Panc1 (cell line): Measurements from ENCODE around the gene NFU1. TPM values are rescaled to one million over a fixed set of nuclear protein-coding genes. Genes with fewer than 3 reads are reported as not detected.

Source experiments
- ATAC-seq: fragments of 200-7000 bp; cut with Tn5 transposase; 2 replicates; pipeline ENCODE4 v1.9.1; 2020; ENCODE audit warnings: mild to moderate bottlenecking, moderate library complexity
- BruUV-seq: library from RNA; stranded (reverse); fragments of 400-500 nt; replicated peaks from 2 replicates; lab custom pipeline; 2021; lab: Mats Ljungman, UMichigan
- CTCF ChIA-PET: fragments of 300-600 bp; sonication (Branson Sonifier 250); formaldehyde crosslinking; loops from one replicate; lab custom pipeline; 2022; ENCODE audit warnings: antibody characterized with exemption; lab: Charles Lee
- POLR2A ChIA-PET: fragments of 300-600 bp; sonication (Branson Sonifier 250); formaldehyde crosslinking; loops from one replicate; lab custom pipeline; 2022; ENCODE audit warnings: antibody characterized with exemption; lab: Charles Lee
- DNase-seq: peaks from one replicate; pipeline ENCODE4 v3.0.0-alpha.2; 2010; ENCODE audit warnings: low read depth, low spot score
- H3K27ac ChIP-seq: 2 replicates; pipeline ENCODE4 v1.5.1; 2011; ENCODE audit warnings: mild to moderate bottlenecking, low read length, inconsistent platforms
- H3K27me3 ChIP-seq: fragments of 200-500 bp; sonication (Bioruptor generic); 2 replicates; pipeline ENCODE4 v1.6.0; 2014; ENCODE audit warnings: low read length, inconsistent platforms; ENCODE audit not compliant: control insufficient read depth, insufficient read depth
- H3K36me3 ChIP-seq: fragments of 200-500 bp; sonication (Bioruptor generic); 2 replicates; pipeline ENCODE4 v1.5.1; 2014; ENCODE audit warnings: inconsistent platforms, mild to moderate bottlenecking, low read length, moderate library complexity; ENCODE audit not compliant: control insufficient read depth, insufficient read depth
- H3K4me1 ChIP-seq: 2 replicates; pipeline ENCODE4 v1.5.1; 2011; ENCODE audit warnings: inconsistent platforms, mild to moderate bottlenecking, low read length, moderate library complexity; ENCODE audit not compliant: control insufficient read depth, insufficient read depth
- H3K4me3 ChIP-seq, 2 experiments: 2 replicates each; pipeline ENCODE4 v1.5.1; 2011 to 2012; ENCODE audit warnings: low read depth in 2 of 2, low read length in 2 of 2, mild to moderate bottlenecking in 2 of 2, inconsistent platforms in 1 of 2, moderate library complexity in 1 of 2
- H3K9me3 ChIP-seq: fragments of 200-500 bp; sonication (Bioruptor generic); 2 replicates; pipeline ENCODE4 v1.5.1; 2014; ENCODE audit warnings: low read depth, mild to moderate bottlenecking, inconsistent platforms, low read length, moderate library complexity; ENCODE audit not compliant: control insufficient read depth, insufficient read depth
- POLR2AphosphoS5 ChIP-seq: IDR thresholded peaks from 2 replicates; pipeline ENCODE4 v1.6.1; 2012; ENCODE audit warnings: mild to moderate bottlenecking, low read depth, low read length, moderate library complexity
- SIN3A ChIP-seq: IDR thresholded peaks from 2 replicates; pipeline ENCODE4 v1.6.1; 2012; ENCODE audit warnings: low read depth, mild to moderate bottlenecking, low read length, moderate library complexity, borderline replicate concordance; ENCODE audit not compliant: insufficient read depth
- TCF7L2 ChIP-seq: IDR thresholded peaks from 2 replicates; pipeline ENCODE4 v1.6.1; 2011; ENCODE audit warnings: mild to moderate bottlenecking, low read depth, low read length, inconsistent platforms
- in situ Hi-C: cut with HindIII; loops from 2 replicates; pipeline ENCODE4 v1.10.0; 2016; ENCODE audit warnings: low sequenced_read_pairs, low pct_unique_long_range_greater_than_20kb
- intact Hi-C: fragments of 100-400 bp; cut with micrococcal nuclease; formaldehyde crosslinking; loops from one replicate; pipeline ENCODE4 v1.10.0; 2022; ENCODE audit not compliant: unreplicated experiment
- total RNA-seq: library from RNA; stranded (reverse); gene quantifications from one replicate; pipeline ENCODE4 v1.2.1, GENCODE V29; 2021; ENCODE audit not compliant: unreplicated experiment
- TF ChIP-seq, protein P1 (sequence below): fragments of 450-650 bp; IDR thresholded peaks from 2 replicates; pipeline ENCODE4 v1.5.1; 2017; ENCODE audit warnings: mild to moderate bottlenecking
- TF ChIP-seq, protein P2 (sequence below), 2 experiments: IDR thresholded peaks; 2 replicates each; pipeline ENCODE4 v1.6.1; 2011 to 2012; ENCODE audit warnings: low read depth in 2 of 2, control low read depth in 1 of 2, low read length in 1 of 2, mild to moderate bottlenecking in 1 of 2, moderate library complexity in 1 of 2; ENCODE audit not compliant: insufficient read depth in 1 of 2

Gene NFU1
- total RNA-seq, 1 experiment from 2014 or later, result 42.9 TPM

DNA sequence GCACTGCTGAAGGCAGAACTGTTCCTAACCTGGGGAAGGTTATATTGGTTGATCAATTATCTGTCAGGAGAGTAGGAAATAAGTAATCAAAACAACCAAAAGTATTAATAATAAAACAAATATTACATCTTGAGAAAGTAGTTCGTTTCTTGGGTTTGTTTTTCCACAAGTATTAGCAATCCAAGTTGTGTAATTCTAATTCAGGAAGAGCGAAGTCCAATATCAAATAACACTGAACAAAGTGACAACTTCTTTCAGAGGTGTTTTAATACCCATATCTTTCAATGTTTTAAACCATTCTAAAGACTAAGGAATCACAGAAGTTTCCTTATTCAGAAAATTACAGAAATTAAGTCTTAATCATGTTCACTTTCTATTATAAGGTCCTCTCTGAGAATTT lies 34.6 kb upstream of the NFU1 start:
- Histone ChIP-seq H3K27ac (no peak overlapping the region), H3K4me1 (no peaks in the 10 kb centered on the region), H3K4me3 (no peak overlapping the region), H3K36me3 (no peaks in the 10 kb centered on the region; the same call in 1 of the 2 replicates), H3K9me3 (no peaks in the 10 kb centered on the region), H3K27me3 (no peaks in the 10 kb centered on the region)
- ChIA-PET CTCF (no interaction called here), POLR2A (no interaction called here)
- intact Hi-C loops (no loop called here), in situ Hi-C loops (no loop called here)
- no peak for ATAC-seq
- no peak for DNase-seq
- no peak for TF ChIP-seq POLR2AphosphoS5
- no peak for TF ChIP-seq SIN3A
- BruUV-seq, result no TSS peak

DNA sequence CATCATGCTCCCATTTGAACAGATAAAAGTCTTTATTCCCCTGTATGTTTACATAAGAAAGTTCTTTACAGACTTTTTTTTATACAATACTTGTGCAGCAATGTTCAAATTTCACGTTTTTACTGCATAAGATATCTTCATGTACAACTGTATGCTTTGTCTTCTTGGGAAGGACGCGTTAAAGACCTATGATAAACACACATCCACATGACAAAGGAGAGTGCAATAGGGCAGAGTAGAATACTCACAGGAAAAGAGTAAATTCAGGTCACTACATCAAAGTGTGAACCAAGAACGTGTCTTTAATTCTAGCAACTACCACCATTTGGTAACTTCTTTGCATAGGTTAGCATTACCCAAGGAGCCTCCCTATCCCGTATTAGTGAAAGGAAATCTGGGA lies 33.7 kb upstream of the NFU1 start:
- BruUV-seq, result no TSS peak
- Histone ChIP-seq H3K4me1 (no peaks in the 10 kb centered on the region), H3K4me3 (no peak overlapping the region), H3K36me3 (no peaks in the 10 kb centered on the region; the same call in 1 of the 2 replicates), H3K27me3 (no peaks in the 10 kb centered on the region), H3K9me3 (no peaks in the 10 kb centered on the region), H3K27ac (no peak overlapping the region)
- intact Hi-C loops (no loop called here), in situ Hi-C loops (no loop called here)
- TF ChIP-seq TCF7L2, result no peak
- no peak for TF ChIP-seq SIN3A
- TF ChIP-seq, protein P1, sequence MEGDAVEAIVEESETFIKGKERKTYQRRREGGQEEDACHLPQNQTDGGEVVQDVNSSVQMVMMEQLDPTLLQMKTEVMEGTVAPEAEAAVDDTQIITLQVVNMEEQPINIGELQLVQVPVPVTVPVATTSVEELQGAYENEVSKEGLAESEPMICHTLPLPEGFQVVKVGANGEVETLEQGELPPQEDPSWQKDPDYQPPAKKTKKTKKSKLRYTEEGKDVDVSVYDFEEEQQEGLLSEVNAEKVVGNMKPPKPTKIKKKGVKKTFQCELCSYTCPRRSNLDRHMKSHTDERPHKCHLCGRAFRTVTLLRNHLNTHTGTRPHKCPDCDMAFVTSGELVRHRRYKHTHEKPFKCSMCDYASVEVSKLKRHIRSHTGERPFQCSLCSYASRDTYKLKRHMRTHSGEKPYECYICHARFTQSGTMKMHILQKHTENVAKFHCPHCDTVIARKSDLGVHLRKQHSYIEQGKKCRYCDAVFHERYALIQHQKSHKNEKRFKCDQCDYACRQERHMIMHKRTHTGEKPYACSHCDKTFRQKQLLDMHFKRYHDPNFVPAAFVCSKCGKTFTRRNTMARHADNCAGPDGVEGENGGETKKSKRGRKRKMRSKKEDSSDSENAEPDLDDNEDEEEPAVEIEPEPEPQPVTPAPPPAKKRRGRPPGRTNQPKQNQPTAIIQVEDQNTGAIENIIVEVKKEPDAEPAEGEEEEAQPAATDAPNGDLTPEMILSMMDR, result no peak
- no peak for TF ChIP-seq POLR2AphosphoS5
- TF ChIP-seq, protein P2, sequence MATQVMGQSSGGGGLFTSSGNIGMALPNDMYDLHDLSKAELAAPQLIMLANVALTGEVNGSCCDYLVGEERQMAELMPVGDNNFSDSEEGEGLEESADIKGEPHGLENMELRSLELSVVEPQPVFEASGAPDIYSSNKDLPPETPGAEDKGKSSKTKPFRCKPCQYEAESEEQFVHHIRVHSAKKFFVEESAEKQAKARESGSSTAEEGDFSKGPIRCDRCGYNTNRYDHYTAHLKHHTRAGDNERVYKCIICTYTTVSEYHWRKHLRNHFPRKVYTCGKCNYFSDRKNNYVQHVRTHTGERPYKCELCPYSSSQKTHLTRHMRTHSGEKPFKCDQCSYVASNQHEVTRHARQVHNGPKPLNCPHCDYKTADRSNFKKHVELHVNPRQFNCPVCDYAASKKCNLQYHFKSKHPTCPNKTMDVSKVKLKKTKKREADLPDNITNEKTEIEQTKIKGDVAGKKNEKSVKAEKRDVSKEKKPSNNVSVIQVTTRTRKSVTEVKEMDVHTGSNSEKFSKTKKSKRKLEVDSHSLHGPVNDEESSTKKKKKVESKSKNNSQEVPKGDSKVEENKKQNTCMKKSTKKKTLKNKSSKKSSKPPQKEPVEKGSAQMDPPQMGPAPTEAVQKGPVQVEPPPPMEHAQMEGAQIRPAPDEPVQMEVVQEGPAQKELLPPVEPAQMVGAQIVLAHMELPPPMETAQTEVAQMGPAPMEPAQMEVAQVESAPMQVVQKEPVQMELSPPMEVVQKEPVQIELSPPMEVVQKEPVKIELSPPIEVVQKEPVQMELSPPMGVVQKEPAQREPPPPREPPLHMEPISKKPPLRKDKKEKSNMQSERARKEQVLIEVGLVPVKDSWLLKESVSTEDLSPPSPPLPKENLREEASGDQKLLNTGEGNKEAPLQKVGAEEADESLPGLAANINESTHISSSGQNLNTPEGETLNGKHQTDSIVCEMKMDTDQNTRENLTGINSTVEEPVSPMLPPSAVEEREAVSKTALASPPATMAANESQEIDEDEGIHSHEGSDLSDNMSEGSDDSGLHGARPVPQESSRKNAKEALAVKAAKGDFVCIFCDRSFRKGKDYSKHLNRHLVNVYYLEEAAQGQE (IDR thresholded peaks at IDR 0.05; ENCODE audit: insufficient read depth in 1 of 2, low read depth in 2 of 2, low read length in 1 of 2), result no peak
- DNase-seq, result no peak
- no peak for ATAC-seq
- ChIA-PET CTCF (no interaction called here), POLR2A (interaction anchor here (0.7 kb wide), 1 partner anchor 54 kb away, joined by 3 read pairs; no protein-coding TSS in a partner anchor)

DNA sequence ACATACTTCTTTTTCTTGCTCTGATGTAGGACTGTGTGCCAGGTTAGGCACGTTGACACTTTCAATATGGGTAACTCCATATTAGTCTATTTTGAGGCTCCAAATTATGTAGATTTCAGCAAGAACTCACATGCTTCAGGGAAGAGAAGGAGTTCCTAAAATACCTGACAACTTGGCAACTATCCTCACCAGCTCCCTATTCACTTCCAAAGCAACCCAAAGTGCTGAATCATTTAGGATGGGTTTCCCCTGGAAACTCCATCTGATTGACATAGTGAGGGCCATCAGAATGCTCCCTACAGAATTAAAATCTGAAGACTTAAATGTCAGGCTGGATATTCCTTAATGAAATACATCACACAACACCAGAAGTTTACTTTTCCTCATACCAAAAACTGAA lies 32.5 kb upstream of the NFU1 start:
- Histone ChIP-seq H3K4me3 (no peak overlapping the region), H3K4me1 (no peaks in the 10 kb centered on the region), H3K9me3 (no peaks in the 10 kb centered on the region), H3K27ac (no peak overlapping the region), H3K36me3 (peaks cover 2% of the 10 kb centered on the region), H3K27me3 (no peaks in the 10 kb centered on the region)
- TF ChIP-seq, protein P1, result no peak
- TF ChIP-seq SIN3A (no peak), POLR2AphosphoS5 (no peak), TCF7L2 (no peak)
- TF ChIP-seq, protein P2 (IDR thresholded peaks at IDR 0.05; ENCODE audit: insufficient read depth in 1 of 2, low read depth in 2 of 2, low read length in 1 of 2), result no peak
- BruUV-seq, result no TSS peak
- ChIA-PET POLR2A (no interaction called here), CTCF (no interaction called here)
- in situ Hi-C loops (no loop called here), intact Hi-C loops (no loop called here)
- DNase-seq (no peak), ATAC-seq (no peak)
